Endodermal cell (in vitro differentiated cells): ENCODE measurements around the gene CACNA1S. TPM values are rescaled to one million over a fixed set of nuclear protein-coding genes. Genes with fewer than 3 reads are reported as not detected.

Source experiments
- DNase-seq: peaks from one replicate; pipeline ENCODE4 v3.0.0-alpha.2; 2017
- H3K27ac ChIP-seq: 2 replicates; pipeline ENCODE4 v1.5.1; 2013; ENCODE audit warnings: mild to moderate bottlenecking, low read depth, low read length, moderate library complexity
- H3K27me3 ChIP-seq: 2 replicates; pipeline ENCODE4 v1.6.1; 2013; ENCODE audit warnings: mild to moderate bottlenecking, low read length, moderate library complexity; ENCODE audit not compliant: insufficient read depth, control insufficient read depth, poor library complexity, severe bottlenecking
- H3K36me3 ChIP-seq: 2 replicates; pipeline ENCODE4 v1.7.0; 2013; ENCODE audit warnings: mild to moderate bottlenecking, low read length, moderate library complexity; ENCODE audit not compliant: control insufficient read depth, insufficient read depth
- H3K4me1 ChIP-seq: one replicate; pipeline ENCODE4 v1.7.0; 2013; ENCODE audit warnings: low read length; ENCODE audit not compliant: control insufficient read depth, insufficient read depth
- H3K4me3 ChIP-seq: 2 replicates; pipeline ENCODE4 v1.5.1; 2013; ENCODE audit warnings: mild to moderate bottlenecking, low read length, moderate library complexity
- H3K9ac ChIP-seq: 2 replicates; pipeline ENCODE4 v1.6.1; 2013; ENCODE audit warnings: mild to moderate bottlenecking, low read length, moderate library complexity; ENCODE audit not compliant: poor library complexity, severe bottlenecking; ENCODE audit errors: extremely low read depth
- H3K9me3 ChIP-seq: 2 replicates; pipeline ENCODE4 v1.6.1; 2013; ENCODE audit warnings: mild to moderate bottlenecking, low read length, moderate library complexity; ENCODE audit not compliant: control insufficient read depth
- H3K27ac Mint-ChIP-seq: 2 replicates; pipeline ENCODE4 v1.8.0; 2020; ENCODE audit warnings: mixed read lengths
- H3K27me3 Mint-ChIP-seq: 2 replicates; pipeline ENCODE4 v1.8.0; 2021; ENCODE audit warnings: mild to moderate bottlenecking, mixed read lengths; ENCODE audit not compliant: insufficient read depth
- H3K36me3 Mint-ChIP-seq: 2 replicates; pipeline ENCODE4 v1.8.0; 2020; ENCODE audit warnings: low read depth, mixed read lengths
- H3K4me1 Mint-ChIP-seq: 2 replicates; pipeline ENCODE4 v1.8.0; 2020; ENCODE audit warnings: mixed read lengths
- H3K4me3 Mint-ChIP-seq: 2 replicates; pipeline ENCODE4 v1.8.0; 2020; ENCODE audit warnings: mild to moderate bottlenecking, moderate library complexity, mixed read lengths
- H3K9me3 Mint-ChIP-seq: 2 replicates; pipeline ENCODE4 v1.8.0; 2020; ENCODE audit warnings: mild to moderate bottlenecking, mixed read lengths
- WGBS, 2 experiments: methylation state at CpG; one replicate each; pipeline versions ENCODE4 v1.1.5 to v1.1.7; 2013; ENCODE audit warnings: missing lambda C conversion rate in 2 of 2, mixed read lengths in 1 of 2; ENCODE audit not compliant: insufficient coverage in 1 of 2, insufficient read length in 1 of 2; 5-methylcytosine and 5-hydroxymethylcytosine counted together
- total RNA-seq, 2 donors: library from RNA; stranded (reverse); fragmentation: NEBNext Ultra II Directional in 1 of 2; extraction: Animal tissue kit (Norgen Biotek cat#: 25700) in 1 of 2; gene quantifications; 2 replicates in 1 of 2; 3 replicates in 1 of 2; pipeline ENCODE4 v1.2.1, GENCODE V29; 2021
- TF ChIP-seq, protein P1 (sequence below): fragments of 200-600 bp; sonication (generic); conservative IDR thresholded peaks from 2 replicates; pipeline ENCODE4 v1.5.0; 2021; ENCODE audit warnings: antibody characterized with exemption, mild to moderate bottlenecking

CACNA1S gene
- total RNA-seq, 2 donors from 2014 or later, result 0.11 to 0.13 TPM

DNA sequence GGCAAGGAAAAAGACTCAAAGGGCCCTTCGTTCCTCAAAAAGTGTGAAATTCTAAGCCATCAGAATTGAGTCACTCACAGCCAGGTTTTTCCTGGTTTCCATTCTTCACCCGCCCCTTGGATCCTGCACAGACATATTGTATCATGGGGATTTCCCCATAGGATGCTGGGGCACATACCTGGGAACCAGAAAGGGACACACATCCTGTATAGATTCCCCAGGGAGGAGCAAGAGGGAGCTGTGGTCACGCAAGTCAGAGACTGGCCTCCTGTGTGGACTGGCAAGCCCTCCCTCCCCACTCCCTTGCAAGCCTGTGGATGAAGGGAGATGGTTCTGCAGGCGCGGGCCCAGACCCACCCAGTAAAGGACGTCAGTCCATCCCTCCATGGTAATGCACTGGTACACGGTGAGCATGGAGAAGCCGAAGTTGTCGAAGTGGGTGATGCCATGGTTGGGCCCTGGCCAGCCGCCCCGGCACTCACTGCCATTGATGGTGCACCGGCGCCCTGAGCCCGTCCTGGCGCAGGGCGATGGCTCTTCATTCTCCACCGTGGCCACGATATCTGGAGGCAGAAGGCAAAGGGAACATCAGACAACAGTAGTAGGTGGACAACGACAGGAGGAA, 23.2 kb downstream of the CACNA1S start:
- Mint-ChIP-seq H3K27ac (no peak overlapping the region), H3K4me1 (no peaks in the 10 kb centered on the region), H3K36me3 (no peaks in the 10 kb centered on the region), H3K27me3 (peaks cover 2% of the 10 kb centered on the region), H3K9me3 (no peaks in the 10 kb centered on the region), H3K4me3 (no peak overlapping the region)
- no peaks in the 10 kb centered on the region for H3K9me3 ChIP-seq
- H3K9ac ChIP-seq, result no peak overlapping the region
- no peak overlapping the region for H3K27ac ChIP-seq
- H3K36me3 ChIP-seq, result no peaks in the 10 kb centered on the region
- H3K4me3 ChIP-seq, result no peak overlapping the region
- 91 to 96% methylated on average over 12 to 19 of the region's 19 CpGs for WGBS, 2 experiments
- DNase-seq, result no peak
- no peaks in the 10 kb centered on the region for H3K4me1 ChIP-seq
- no peaks in the 10 kb centered on the region for H3K27me3 ChIP-seq
- TF ChIP-seq, protein P1, sequence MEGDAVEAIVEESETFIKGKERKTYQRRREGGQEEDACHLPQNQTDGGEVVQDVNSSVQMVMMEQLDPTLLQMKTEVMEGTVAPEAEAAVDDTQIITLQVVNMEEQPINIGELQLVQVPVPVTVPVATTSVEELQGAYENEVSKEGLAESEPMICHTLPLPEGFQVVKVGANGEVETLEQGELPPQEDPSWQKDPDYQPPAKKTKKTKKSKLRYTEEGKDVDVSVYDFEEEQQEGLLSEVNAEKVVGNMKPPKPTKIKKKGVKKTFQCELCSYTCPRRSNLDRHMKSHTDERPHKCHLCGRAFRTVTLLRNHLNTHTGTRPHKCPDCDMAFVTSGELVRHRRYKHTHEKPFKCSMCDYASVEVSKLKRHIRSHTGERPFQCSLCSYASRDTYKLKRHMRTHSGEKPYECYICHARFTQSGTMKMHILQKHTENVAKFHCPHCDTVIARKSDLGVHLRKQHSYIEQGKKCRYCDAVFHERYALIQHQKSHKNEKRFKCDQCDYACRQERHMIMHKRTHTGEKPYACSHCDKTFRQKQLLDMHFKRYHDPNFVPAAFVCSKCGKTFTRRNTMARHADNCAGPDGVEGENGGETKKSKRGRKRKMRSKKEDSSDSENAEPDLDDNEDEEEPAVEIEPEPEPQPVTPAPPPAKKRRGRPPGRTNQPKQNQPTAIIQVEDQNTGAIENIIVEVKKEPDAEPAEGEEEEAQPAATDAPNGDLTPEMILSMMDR, result no peak

DNA sequence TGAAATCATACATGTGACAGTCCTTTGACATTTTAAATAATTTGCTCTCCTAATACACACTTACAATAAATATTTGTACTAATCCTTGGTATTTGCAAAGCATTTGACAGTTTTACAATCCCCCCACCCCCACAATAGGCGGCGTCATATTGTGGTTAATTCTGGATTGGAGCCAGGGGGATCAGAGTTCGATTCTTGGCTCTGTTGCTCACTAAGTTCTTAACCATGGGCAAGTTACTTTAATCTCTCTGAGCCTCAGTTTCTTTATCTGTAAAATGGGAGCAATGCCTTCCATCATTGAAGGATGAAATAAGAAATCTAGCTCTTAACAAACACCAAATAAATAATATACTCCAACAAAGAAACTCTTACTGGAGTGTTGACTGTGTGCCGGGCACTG, 23.8 kb downstream of the CACNA1S start:
- no peaks in the 10 kb centered on the region for H3K9me3 ChIP-seq
- no peaks in the 10 kb centered on the region for H3K9me3 Mint-ChIP-seq
- H3K36me3 ChIP-seq, result no peaks in the 10 kb centered on the region
- H3K27me3 ChIP-seq, result peaks cover 2% of the 10 kb centered on the region
- no peak for DNase-seq
- H3K36me3 Mint-ChIP-seq, result no peaks in the 10 kb centered on the region
- no peak overlapping the region for H3K27ac ChIP-seq
- TF ChIP-seq, protein P1, result no peak
- no peak overlapping the region for H3K4me3 ChIP-seq
- H3K27ac Mint-ChIP-seq, result no peak overlapping the region
- H3K27me3 Mint-ChIP-seq, result peaks cover 2% of the 10 kb centered on the region
- no peak overlapping the region for H3K4me3 Mint-ChIP-seq
- H3K4me1 ChIP-seq, result no peaks in the 10 kb centered on the region
- 100% methylated on average over 3 of the region's 4 CpGs; no CpG with 5 or more reads in 1 of the 2 experiments for WGBS, 2 experiments
- H3K9ac ChIP-seq, result no peak overlapping the region
- no peaks in the 10 kb centered on the region for H3K4me1 Mint-ChIP-seq

DNA sequence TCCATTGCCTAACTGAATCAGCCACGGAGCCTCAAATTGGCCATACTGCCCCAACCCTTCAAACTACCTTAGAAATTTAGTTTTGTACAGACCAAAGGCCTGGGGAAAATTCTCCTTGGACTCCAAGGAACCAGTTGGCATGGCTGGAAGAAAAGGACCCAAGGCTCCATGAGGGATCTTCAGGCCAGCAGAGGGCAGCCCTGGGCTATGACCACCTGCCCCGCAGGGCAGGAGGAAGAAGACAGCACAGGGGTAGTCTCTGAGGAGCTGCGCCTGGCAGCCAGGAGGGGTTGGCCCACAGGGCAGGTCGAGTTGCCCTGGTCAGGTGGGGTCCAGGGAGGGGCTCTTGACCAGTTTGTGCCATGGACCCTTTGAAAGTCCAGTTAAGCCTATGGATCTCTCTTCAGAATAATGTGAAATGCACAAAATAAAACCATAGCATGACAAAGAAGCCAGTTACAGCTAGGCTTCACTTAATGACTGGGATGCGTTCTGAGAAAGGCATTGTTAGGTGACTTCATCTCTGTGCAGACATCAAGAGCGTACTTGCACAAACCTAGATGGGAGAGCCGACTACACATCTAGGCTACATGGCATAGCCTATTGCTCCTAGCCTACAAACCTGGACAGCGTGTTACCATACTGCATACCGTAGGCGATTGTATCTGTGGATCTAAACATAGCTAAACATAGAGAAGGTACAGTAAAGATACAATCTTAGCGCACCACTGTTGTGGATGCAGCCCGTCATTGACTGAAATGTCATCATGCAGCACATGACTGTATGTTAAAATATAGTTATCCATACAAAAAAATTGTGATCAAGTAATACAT, 26.1 kb downstream of the CACNA1S start:
- DNase-seq, result peak; percentile 92
- H3K27me3 ChIP-seq, result peaks cover 6% of the 10 kb centered on the region
- Mint-ChIP-seq H3K4me3 (no peak overlapping the region), H3K27me3 (peaks cover 2% of the 10 kb centered on the region), H3K36me3 (no peaks in the 10 kb centered on the region), H3K4me1 (no peaks in the 10 kb centered on the region), H3K27ac (no peak overlapping the region), H3K9me3 (no peaks in the 10 kb centered on the region)
- no peak overlapping the region for H3K27ac ChIP-seq
- TF ChIP-seq, protein P1, result peak; percentile 86
- H3K9ac ChIP-seq, result no peak overlapping the region
- no peak overlapping the region for H3K4me3 ChIP-seq
- 75 to 82% methylated on average over 7 to 12 of the region's 12 CpGs for WGBS, 2 experiments
- no peaks in the 10 kb centered on the region for H3K4me1 ChIP-seq
- no peaks in the 10 kb centered on the region for H3K36me3 ChIP-seq
- H3K9me3 ChIP-seq, result no peaks in the 10 kb centered on the region
